ENCODE measurements around the gene UMODL1.

The UMODL1 gene

DNA sequence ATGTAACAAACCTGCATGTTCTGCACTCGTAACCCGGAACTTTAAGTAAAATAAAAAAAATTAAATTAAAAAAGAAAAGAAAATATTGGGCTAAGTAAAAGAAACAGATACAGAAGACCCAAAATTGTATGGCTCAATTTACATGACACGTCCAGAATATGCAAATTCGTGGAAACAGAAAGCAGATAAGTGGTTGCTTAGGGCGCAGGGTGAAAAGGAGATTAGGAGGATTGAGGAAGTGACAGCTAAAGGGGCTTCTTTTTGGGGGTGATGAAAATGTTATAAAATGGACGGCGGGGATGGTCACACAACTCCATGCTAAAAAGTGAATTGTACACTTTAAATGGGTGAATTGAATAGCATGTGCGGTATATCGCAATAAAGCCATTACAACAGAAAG, 33.6 kb upstream of the UMODL1 start:
- TF ChIP-seq ZNF394 (tag by site-specific recombination; IDR thresholded peaks at IDR 0.05; ENCODE audit: borderline replicate concordance) (no peak), SETDB1 (IDR thresholded peaks at IDR 0.05; ENCODE audit: insufficient read length, low read length) (no peak)
- TF ChIP-seq, protein P1, sequence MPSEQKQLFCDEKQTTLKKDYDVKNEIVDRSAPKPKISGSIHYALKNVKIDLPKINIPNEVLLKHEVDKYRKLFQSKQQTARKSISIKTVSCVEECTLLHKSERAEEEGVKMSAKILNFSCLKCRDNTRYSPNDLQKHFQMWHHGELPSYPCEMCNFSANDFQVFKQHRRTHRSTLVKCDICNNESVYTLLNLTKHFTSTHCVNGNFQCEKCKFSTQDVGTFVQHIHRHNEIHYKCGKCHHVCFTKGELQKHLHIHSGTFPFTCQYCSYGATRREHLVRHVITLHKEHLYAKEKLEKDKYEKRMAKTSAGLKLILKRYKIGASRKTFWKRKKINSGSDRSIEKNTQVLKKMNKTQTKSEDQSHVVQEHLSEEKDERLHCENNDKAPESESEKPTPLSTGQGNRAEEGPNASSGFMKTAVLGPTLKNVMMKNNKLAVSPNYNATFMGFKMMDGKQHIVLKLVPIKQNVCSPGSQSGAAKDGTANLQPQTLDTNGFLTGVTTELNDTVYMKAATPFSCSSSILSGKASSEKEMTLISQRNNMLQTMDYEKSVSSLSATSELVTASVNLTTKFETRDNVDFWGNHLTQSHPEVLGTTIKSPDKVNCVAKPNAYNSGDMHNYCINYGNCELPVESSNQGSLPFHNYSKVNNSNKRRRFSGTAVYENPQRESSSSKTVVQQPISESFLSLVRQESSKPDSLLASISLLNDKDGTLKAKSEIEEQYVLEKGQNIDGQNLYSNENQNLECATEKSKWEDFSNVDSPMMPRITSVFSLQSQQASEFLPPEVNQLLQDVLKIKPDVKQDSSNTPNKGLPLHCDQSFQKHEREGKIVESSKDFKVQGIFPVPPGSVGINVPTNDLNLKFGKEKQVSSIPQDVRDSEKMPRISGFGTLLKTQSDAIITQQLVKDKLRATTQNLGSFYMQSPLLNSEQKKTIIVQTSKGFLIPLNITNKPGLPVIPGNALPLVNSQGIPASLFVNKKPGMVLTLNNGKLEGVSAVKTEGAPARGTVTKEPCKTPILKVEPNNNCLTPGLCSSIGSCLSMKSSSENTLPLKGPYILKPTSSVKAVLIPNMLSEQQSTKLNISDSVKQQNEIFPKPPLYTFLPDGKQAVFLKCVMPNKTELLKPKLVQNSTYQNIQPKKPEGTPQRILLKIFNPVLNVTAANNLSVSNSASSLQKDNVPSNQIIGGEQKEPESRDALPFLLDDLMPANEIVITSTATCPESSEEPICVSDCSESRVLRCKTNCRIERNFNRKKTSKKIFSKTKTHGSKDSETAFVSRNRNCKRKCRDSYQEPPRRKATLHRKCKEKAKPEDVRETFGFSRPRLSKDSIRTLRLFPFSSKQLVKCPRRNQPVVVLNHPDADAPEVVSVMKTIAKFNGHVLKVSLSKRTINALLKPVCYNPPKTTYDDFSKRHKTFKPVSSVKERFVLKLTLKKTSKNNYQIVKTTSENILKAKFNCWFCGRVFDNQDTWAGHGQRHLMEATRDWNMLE (tag by site-specific recombination; conservative IDR thresholded peaks at IDR 0.05; ENCODE audit: low read depth): no peak
- no peaks in the 10 kb centered on the region for H3K36me3 ChIP-seq (ENCODE audit: control insufficient read depth in 2 of 2, insufficient read depth in 1 of 2, low read length in 2 of 2)
- H3K4me3 ChIP-seq (ENCODE audit: low read depth, low read length): no peak overlapping the region
- POLR2A ChIA-PET: no interaction called here
- no peaks in the 10 kb centered on the region for H3K9me3 ChIP-seq (ENCODE audit: control insufficient read depth, insufficient read depth, low read depth, low read length)
- H3K27ac ChIP-seq (ENCODE audit: extremely low read depth, low read depth, low read length): no peak overlapping the region
- CTCF ChIA-PET: interaction anchor here (0.7 to 1.2 kb wide), 2 partner anchors 71 to 221 kb away, joined by 3 read pairs; no protein-coding TSS in a partner anchor
- no peaks in the 10 kb centered on the region for H3K4me1 ChIP-seq (ENCODE audit: control insufficient read depth, insufficient read depth, low read length)

DNA sequence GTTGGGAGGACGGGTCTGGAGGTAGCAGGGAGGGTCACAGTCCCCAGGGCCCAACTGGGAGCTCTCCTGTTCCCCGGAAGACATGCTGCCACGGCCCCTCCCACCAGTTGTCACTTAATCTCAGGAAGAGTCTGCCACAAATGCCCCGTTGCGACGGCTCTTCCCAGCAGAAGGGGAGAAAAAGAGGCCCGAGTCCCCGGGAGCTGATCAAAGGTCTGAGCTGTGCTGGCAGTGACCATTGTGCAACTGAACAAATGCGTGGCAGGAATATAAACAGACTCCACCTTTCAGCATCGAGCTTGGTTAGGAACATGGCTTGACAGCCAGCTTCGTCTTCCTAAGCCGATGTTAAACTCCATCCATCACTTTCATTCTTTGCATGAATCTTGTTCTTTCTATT, 33.2 kb upstream of the UMODL1 start:
- ChIA-PET POLR2A (no interaction called here), CTCF (interaction anchor here (0.6 to 1.2 kb wide), 3 partner anchors 70 to 1586 kb away, joined by 3 read pairs; no protein-coding TSS in a partner anchor)
- Histone ChIP-seq H3K4me3 (ENCODE audit: low read depth, low read length) (no peak overlapping the region), H3K9me3 (ENCODE audit: control insufficient read depth, insufficient read depth, low read depth, low read length) (no peaks in the 10 kb centered on the region), H3K4me1 (ENCODE audit: control insufficient read depth, insufficient read depth, low read length) (no peaks in the 10 kb centered on the region), H3K36me3 (ENCODE audit: control insufficient read depth in 2 of 2, insufficient read depth in 1 of 2, low read length in 2 of 2) (no peaks in the 10 kb centered on the region), H3K27ac (ENCODE audit: extremely low read depth, low read depth, low read length) (no peak overlapping the region)
- TF ChIP-seq GFI1B (tag by site-specific recombination; IDR thresholded peaks at IDR 0.05) (no peak), ZNF510 (tag by site-specific recombination; IDR thresholded peaks at IDR 0.05; ENCODE audit: insufficient replicate concordance) (no peak), ZNF324 (tag by site-specific recombination; IDR thresholded peaks at IDR 0.05) (no peak)

DNA sequence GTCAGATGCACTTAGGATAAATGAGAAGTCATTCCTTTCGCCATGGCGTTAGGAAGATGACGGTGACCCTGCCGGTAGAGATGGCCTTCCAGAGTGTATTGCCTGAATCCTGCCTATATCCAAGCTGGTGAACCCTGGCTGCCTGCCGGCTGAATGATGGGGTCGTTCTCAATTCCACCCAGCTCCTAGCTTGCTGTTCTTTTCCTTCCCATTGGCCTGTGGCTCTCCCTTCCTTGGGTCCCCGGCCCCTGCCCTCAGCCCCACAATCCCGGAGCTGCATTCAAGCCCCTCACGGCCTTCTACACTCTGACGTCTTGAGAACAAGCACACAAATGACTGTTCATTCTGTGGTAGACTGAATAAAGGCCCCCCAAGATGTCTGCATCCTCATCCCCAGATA, 32.7 kb upstream of the UMODL1 start:
- TF ChIP-seq ZNF777 (tag by site-specific recombination; IDR thresholded peaks at IDR 0.05; ENCODE audit: borderline replicate concordance): no peak
- no peak for TF ChIP-seq ZFP41 (tag by site-specific recombination; IDR thresholded peaks at IDR 0.05; ENCODE audit: borderline replicate concordance)
- no peak for TF ChIP-seq ZNF600 (tag by site-specific recombination; IDR thresholded peaks at IDR 0.05)
- no peak for TF ChIP-seq ZNF341 (tag by site-specific recombination; IDR thresholded peaks at IDR 0.05; ENCODE audit: low read depth)
- TF ChIP-seq ZNF792 (tag by site-specific recombination; IDR thresholded peaks at IDR 0.05): no peak
- TF ChIP-seq OSR2 (tag by site-specific recombination; IDR thresholded peaks at IDR 0.05): no peak
- TF ChIP-seq SCRT2 (tag by site-specific recombination; IDR thresholded peaks at IDR 0.05): no peak
- no peak for TF ChIP-seq ZNF785 (tag by site-specific recombination; IDR thresholded peaks at IDR 0.05)
- no peak for TF ChIP-seq ZNF776 (tag by site-specific recombination; IDR thresholded peaks at IDR 0.05; ENCODE audit: borderline replicate concordance)
- no peak for TF ChIP-seq HOXA7 (CRISPR knock-in tag; IDR thresholded peaks at IDR 0.05; ENCODE audit: borderline replicate concordance)
- no peak for TF ChIP-seq ZBTB8A (tag by site-specific recombination; IDR thresholded peaks at IDR 0.05)
- Histone ChIP-seq H3K9me3 (ENCODE audit: control insufficient read depth, insufficient read depth, low read depth, low read length) (no peaks in the 10 kb centered on the region), H3K27ac (ENCODE audit: extremely low read depth, low read depth, low read length) (no peak overlapping the region), H3K4me1 (ENCODE audit: control insufficient read depth, insufficient read depth, low read length) (no peaks in the 10 kb centered on the region), H3K4me3 (ENCODE audit: low read depth, low read length) (no peak overlapping the region), H3K36me3 (ENCODE audit: control insufficient read depth in 2 of 2, insufficient read depth in 1 of 2, low read length in 2 of 2) (no peaks in the 10 kb centered on the region)
- ChIA-PET CTCF (interaction anchor here (0.6 to 1.2 kb wide), 2 partner anchors 70 to 1586 kb away, joined by 3 read pairs; no protein-coding TSS in a partner anchor), POLR2A (no interaction called here)

All from HEK293 (cell line).